HL-60 (cell line): ENCODE results near the gene TBC1D24.
"Not testable (repeated sequence)": the region's sequence is repeated elsewhere in the genome, so short reads cannot be mapped to it uniquely, and the experiment has no call there.

Source experiments
- DNase-seq, 2 experiments: peaks; one replicate each; pipeline ENCODE4 v3.0.0-alpha.2; 2010 to 2020; ENCODE audit warnings: low read depth in 1 of 2, low spot score in 1 of 2
- H3K27ac ChIP-seq: fragments of 250-450 bp; sonication (Bioruptor Pico); replicated peaks from 2 replicates; pipeline ENCODE4 v1.5.1; 2020; ENCODE audit warnings: mild to moderate bottlenecking, moderate library complexity
- H3K27me3 ChIP-seq: fragments of 250-450 bp; sonication (Bioruptor Pico); 2 replicates; pipeline ENCODE4 v1.5.1; 2021; ENCODE audit warnings: mild to moderate bottlenecking, moderate library complexity; ENCODE audit not compliant: insufficient read depth, poor library complexity, severe bottlenecking
- H3K4me3 ChIP-seq: replicated peaks from 2 replicates; pipeline ENCODE4 v1.5.1; 2011; ENCODE audit warnings: mild to moderate bottlenecking, control low read depth, low read length; ENCODE audit not compliant: insufficient read depth
- GABPA ChIP-seq: IDR thresholded peaks from 2 replicates; pipeline ENCODE4 v1.6.1; 2012; ENCODE audit warnings: low read depth
- POLR2AphosphoS5 ChIP-seq: IDR thresholded peaks from 2 replicates; pipeline ENCODE4 v1.6.1; 2012; ENCODE audit warnings: low read depth
- REST ChIP-seq: IDR thresholded peaks from 2 replicates; pipeline ENCODE4 v1.6.1; 2012; ENCODE audit warnings: low read depth; ENCODE audit not compliant: insufficient replicate concordance
- SPI1 ChIP-seq: IDR thresholded peaks from 2 replicates; pipeline ENCODE4 v1.6.1; 2012; ENCODE audit warnings: low read depth, mild to moderate bottlenecking, borderline replicate concordance
- TF ChIP-seq, protein P1 (sequence below): IDR thresholded peaks from one replicate; pipeline ENCODE4 v1.5.1; 2011; ENCODE audit warnings: low read length, control low read depth, inconsistent platforms; ENCODE audit not compliant: insufficient read depth

TBC1D24 gene

GRCh38 chr16:2429034-2429770 is 45.7 kb upstream of the TBC1D24 start, which contains the start of gene CCNF:
Gene CCNF, plus strand, starts transcription at chr16:2429447. Its CDS starts 35 bp downstream, at chr16:2429482.
- Histone ChIP-seq H3K27me3 (no peaks in the 10 kb centered on the region), H3K4me3 (peak within 1 kb of the TSS; percentile 83), H3K27ac (peak within 1 kb of the TSS; percentile 67)
- DNase-seq, result peak; percentile 86 to 97
- no peak for TF ChIP-seq REST
- no peak for TF ChIP-seq GABPA
- no peak for TF ChIP-seq SPI1
- TF ChIP-seq POLR2AphosphoS5, result peak; percentile 29; the same call in 1 of the 2 replicates

DNA sequence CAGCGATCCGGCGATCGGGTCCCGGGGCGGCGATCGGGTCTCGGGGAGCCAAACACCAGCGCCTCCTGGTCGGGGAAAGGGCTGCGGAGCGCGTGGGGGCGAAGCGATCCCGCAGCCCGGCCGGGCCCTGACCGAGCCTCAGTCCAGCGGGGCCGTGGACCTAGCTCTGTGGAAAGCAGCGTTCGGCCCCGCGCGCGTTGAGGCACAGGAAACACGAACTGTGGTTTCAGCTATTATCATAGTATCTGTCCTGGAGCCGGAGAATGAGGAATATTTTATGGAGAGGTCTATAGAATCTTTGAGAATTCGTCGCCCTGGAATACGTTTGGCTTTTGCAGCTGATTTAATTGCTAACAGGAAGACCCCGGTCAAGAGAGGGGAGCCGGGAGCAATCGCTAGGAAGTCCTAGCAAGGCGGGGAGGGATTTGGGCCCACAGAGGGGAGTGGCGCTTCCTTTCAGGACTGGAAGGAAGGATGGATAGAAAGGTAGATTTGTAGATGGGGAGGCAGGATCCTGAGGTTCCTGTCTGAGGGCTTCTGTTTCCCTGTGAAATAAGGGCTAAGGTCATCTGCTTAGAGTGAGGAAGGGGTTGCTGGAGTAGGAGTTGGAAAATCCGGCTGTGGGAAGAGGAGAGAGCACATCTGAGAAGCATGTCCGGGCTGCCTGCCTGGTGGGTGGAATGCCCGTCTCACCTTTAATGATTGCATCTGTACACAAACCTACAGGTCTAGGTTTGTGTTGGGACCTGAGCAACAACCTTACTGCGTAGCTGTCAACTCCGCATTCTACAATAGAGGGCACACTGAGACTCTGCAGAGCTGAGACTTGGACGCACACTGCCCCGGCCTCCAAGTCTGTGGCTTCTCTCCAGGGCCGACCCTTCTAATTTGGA is 44.9 kb upstream of the TBC1D24 start:
- DNase-seq, result peak in 1 of 2 experiments; percentile 26
- no peaks in the 10 kb centered on the region for H3K27me3 ChIP-seq
- H3K27ac ChIP-seq, result peak overlapping the region; percentile 67
- TF ChIP-seq POLR2AphosphoS5, result no peak
- TF ChIP-seq, protein P1, sequence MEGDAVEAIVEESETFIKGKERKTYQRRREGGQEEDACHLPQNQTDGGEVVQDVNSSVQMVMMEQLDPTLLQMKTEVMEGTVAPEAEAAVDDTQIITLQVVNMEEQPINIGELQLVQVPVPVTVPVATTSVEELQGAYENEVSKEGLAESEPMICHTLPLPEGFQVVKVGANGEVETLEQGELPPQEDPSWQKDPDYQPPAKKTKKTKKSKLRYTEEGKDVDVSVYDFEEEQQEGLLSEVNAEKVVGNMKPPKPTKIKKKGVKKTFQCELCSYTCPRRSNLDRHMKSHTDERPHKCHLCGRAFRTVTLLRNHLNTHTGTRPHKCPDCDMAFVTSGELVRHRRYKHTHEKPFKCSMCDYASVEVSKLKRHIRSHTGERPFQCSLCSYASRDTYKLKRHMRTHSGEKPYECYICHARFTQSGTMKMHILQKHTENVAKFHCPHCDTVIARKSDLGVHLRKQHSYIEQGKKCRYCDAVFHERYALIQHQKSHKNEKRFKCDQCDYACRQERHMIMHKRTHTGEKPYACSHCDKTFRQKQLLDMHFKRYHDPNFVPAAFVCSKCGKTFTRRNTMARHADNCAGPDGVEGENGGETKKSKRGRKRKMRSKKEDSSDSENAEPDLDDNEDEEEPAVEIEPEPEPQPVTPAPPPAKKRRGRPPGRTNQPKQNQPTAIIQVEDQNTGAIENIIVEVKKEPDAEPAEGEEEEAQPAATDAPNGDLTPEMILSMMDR, result peak; percentile 7
- peak overlapping the region; percentile 83 for H3K4me3 ChIP-seq

DNA sequence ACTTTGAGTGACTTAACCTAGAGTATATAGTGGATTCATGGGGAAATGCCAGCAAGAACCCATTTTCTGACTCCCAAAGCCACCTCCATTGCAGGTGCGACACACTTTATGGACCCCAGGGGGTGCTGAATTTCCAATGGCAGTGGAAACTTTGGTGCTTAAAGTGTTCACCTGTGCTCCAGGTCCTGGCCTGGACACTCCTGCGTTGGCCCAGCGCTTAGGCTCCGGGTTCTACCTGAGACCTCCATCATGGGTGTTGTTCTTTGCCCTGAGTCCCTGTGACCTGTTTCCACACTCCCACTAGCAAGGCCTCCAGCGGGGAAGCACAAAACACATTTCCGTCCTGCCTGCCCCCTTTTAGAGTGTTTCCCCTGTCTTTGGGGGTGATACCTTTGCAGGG is 42.6 kb upstream of the TBC1D24 start:
- no peak overlapping the region for H3K27ac ChIP-seq
- DNase-seq, result no peak
- no peak overlapping the region for H3K4me3 ChIP-seq
- no peak for TF ChIP-seq GABPA
- H3K27me3 ChIP-seq, result no peaks in the 10 kb centered on the region

DNA sequence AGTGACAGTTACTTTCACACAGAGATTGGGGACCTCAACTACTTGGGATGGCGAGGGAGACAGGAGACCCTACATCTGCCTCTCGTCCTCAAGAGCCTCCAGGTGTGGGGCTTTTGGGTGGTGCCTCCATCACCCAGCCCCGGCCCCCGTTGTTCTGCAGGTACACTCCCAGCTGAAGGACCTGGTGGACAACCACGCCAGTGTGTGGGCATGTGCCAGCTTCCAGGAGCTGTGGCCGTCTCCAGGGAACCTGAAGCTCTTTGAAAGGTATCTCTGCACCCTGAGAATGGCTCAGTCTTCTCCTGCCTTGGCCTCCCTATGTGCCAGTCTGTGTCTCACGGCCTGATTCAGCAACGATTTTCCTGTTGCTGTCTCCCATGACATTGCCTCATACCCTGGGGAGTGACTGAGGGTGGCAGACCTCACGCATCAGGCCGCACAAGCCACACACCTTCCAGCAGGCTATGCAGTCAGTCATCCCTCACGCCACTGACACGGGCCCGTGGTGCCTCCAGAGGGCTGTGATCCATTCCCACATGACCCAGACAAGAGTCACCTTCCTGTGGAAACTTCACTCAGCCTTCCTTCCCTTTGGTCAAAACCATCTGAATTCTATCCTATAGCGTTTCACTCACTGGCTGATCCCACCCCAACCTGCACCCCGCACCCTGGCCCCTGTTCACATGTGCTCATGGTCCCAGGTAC is 42.0 kb upstream of the TBC1D24 start:
- TF ChIP-seq, protein P1, result no peak
- TF ChIP-seq GABPA, result no peak
- no peak for TF ChIP-seq POLR2AphosphoS5
- no peak for TF ChIP-seq SPI1
- TF ChIP-seq REST, result no peak
- Histone ChIP-seq H3K27me3 (no peaks in the 10 kb centered on the region), H3K27ac (no peak overlapping the region), H3K4me3 (no peak overlapping the region)
- DNase-seq, result no peak

- DNase-seq, H3K4me3 ChIP-seq, H3K27ac ChIP-seq, H3K27me3 ChIP-seq: not testable (repeated sequence)
These were observed 39.7 kb upstream of the TBC1D24 start for GRCh38 chr16:2435236-2435635.
